SK-N-SH treated with all-trans-retinoic acid at 6 μM for 48 hours (cell line): ENCODE measurements around the gene ANKRD44.

Source experiments
- ATAC-seq: fragments of 200-7000 bp; cut with Tn5 transposase; 3 replicates; pipeline ENCODE4 v1.9.1; 2020; ENCODE audit warnings: mild to moderate bottlenecking, moderate library complexity
- ARNTL ChIP-seq: fragments of 450-650 bp; formaldehyde crosslinking; IDR thresholded peaks from 2 replicates; pipeline ENCODE4 v1.5.0; 2020; ENCODE audit warnings: low read depth, mild to moderate bottlenecking, moderate library complexity, borderline replicate concordance
- CREB5 ChIP-seq: fragments of 250-450 bp; sonication (Bioruptor Pico); IDR thresholded peaks from 2 replicates; pipeline ENCODE4 v1.5.1; 2020; ENCODE audit warnings: low read depth, mild to moderate bottlenecking, moderate library complexity
- GLIS3 ChIP-seq: fragments of 250-450 bp; sonication (Bioruptor Pico); IDR thresholded peaks from 2 replicates; pipeline ENCODE4 v1.5.0; 2020; ENCODE audit warnings: mild to moderate bottlenecking, moderate library complexity
- ISL1 ChIP-seq: fragments of 250-450 bp; sonication (Bioruptor Pico); IDR thresholded peaks from 2 replicates; pipeline ENCODE4 v2.1.2; 2022; ENCODE audit warnings: mild to moderate bottlenecking, moderate library complexity
- PPARA ChIP-seq: fragments of 250-450 bp; sonication (Bioruptor Pico); IDR thresholded peaks from 2 replicates; pipeline ENCODE4 v1.5.0; 2020; ENCODE audit warnings: mild to moderate bottlenecking, borderline replicate concordance
- SNAI2 ChIP-seq: fragments of 250-450 bp; sonication (Bioruptor Pico); IDR thresholded peaks from 2 replicates; pipeline ENCODE4 v1.5.0; 2020; ENCODE audit warnings: mild to moderate bottlenecking, moderate library complexity
- TCF4 ChIP-seq: fragments of 250-450 bp; sonication (Bioruptor Pico); IDR thresholded peaks from 2 replicates; pipeline ENCODE4 v1.8.0; 2021; ENCODE audit warnings: mild to moderate bottlenecking, moderate library complexity, borderline replicate concordance
- TOX ChIP-seq: fragments of 250-450 bp; sonication (Bioruptor Pico); IDR thresholded peaks from 2 replicates; pipeline ENCODE4 v1.8.0; 2021; ENCODE audit warnings: mild to moderate bottlenecking, moderate library complexity, borderline replicate concordance
- TSHZ2 ChIP-seq: fragments of 250-450 bp; sonication (Bioruptor Pico); IDR thresholded peaks from 2 replicates; pipeline ENCODE4 v1.5.0; 2020; ENCODE audit warnings: mild to moderate bottlenecking, moderate library complexity
- ZC3H10 ChIP-seq: fragments of 250-450 bp; sonication (Bioruptor Pico); IDR thresholded peaks from 2 replicates; pipeline ENCODE4 v1.5.1; 2021; ENCODE audit warnings: mild to moderate bottlenecking, moderate library complexity
- ZFP3 ChIP-seq: fragments of 250-450 bp; sonication (Bioruptor Pico); IDR thresholded peaks from 2 replicates; pipeline ENCODE4 v1.5.0; 2020; ENCODE audit warnings: mild to moderate bottlenecking, moderate library complexity
- ZFP30 ChIP-seq: fragments of 450-650 bp; formaldehyde crosslinking; IDR thresholded peaks from 2 replicates; pipeline ENCODE4 v1.5.0; 2022; ENCODE audit warnings: mild to moderate bottlenecking, moderate library complexity
- ZNF565 ChIP-seq: fragments of 450-650 bp; formaldehyde crosslinking; conservative IDR thresholded peaks from 2 replicates; pipeline ENCODE4 v1.5.0; 2020; ENCODE audit warnings: low read depth, mild to moderate bottlenecking, moderate library complexity
- ZNF70 ChIP-seq: fragments of 450-650 bp; formaldehyde crosslinking; IDR thresholded peaks from 2 replicates; pipeline ENCODE4 v1.5.0; 2020; ENCODE audit warnings: mild to moderate bottlenecking, moderate library complexity
- TF ChIP-seq, protein P1 (sequence below): fragments of 250-450 bp; sonication (Bioruptor Pico); IDR thresholded peaks from 2 replicates; pipeline ENCODE4 v1.8.0; 2020; ENCODE audit warnings: mild to moderate bottlenecking, moderate library complexity, borderline replicate concordance
- TF ChIP-seq, protein P2 (sequence below): fragments of 250-450 bp; sonication (Bioruptor Pico); IDR thresholded peaks from 2 replicates; pipeline ENCODE4 v1.8.0; 2021; ENCODE audit warnings: low read depth, mild to moderate bottlenecking, moderate library complexity, borderline replicate concordance

ANKRD44 gene

GRCh38 chr2:197092431-197092830 lies 218.1 kb downstream of the ANKRD44 start (continued):
- 0 out of 2 replicates have a peak, but pooled peaks have one; percentile 46 for TF ChIP-seq PPARA (CRISPR knock-in tag)
- TF ChIP-seq ARNTL, result no peak
- TF ChIP-seq ZC3H10 (CRISPR knock-in tag), result no peak
- TF ChIP-seq CREB5, result peak; percentile 63; the same call in 1 of the 2 replicates
- TF ChIP-seq, protein P1, sequence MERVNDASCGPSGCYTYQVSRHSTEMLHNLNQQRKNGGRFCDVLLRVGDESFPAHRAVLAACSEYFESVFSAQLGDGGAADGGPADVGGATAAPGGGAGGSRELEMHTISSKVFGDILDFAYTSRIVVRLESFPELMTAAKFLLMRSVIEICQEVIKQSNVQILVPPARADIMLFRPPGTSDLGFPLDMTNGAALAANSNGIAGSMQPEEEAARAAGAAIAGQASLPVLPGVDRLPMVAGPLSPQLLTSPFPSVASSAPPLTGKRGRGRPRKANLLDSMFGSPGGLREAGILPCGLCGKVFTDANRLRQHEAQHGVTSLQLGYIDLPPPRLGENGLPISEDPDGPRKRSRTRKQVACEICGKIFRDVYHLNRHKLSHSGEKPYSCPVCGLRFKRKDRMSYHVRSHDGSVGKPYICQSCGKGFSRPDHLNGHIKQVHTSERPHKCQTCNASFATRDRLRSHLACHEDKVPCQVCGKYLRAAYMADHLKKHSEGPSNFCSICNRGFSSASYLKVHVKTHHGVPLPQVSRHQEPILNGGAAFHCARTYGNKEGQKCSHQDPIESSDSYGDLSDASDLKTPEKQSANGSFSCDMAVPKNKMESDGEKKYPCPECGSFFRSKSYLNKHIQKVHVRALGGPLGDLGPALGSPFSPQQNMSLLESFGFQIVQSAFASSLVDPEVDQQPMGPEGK (CRISPR knock-in tag), result no peak
- TF ChIP-seq SNAI2, result peak; percentile 54; the same call in 1 of the 2 replicates
- TF ChIP-seq, protein P2, sequence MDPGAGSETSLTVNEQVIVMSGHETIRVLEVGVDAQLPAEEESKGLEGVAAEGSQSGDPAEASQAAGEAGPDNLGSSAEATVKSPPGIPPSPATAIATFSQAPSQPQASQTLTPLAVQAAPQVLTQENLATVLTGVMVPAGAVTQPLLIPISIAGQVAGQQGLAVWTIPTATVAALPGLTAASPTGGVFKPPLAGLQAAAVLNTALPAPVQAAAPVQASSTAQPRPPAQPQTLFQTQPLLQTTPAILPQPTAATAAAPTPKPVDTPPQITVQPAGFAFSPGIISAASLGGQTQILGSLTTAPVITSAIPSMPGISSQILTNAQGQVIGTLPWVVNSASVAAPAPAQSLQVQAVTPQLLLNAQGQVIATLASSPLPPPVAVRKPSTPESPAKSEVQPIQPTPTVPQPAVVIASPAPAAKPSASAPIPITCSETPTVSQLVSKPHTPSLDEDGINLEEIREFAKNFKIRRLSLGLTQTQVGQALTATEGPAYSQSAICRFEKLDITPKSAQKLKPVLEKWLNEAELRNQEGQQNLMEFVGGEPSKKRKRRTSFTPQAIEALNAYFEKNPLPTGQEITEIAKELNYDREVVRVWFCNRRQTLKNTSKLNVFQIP (CRISPR knock-in tag), result no peak
- TF ChIP-seq ZFP3 (CRISPR knock-in tag), result no peak
- peak; percentile 88 for TF ChIP-seq ISL1 (CRISPR knock-in tag)
- no peak for TF ChIP-seq ZFP30 (CRISPR knock-in tag)

GRCh38 chr2:197090742-197091367 lies 219.7 kb downstream of the ANKRD44 start:
- peak; percentile 9; the same call in 1 of the 2 replicates for TF ChIP-seq ZNF70
- TF ChIP-seq TSHZ2, result 0 out of 2 replicates have a peak, but pooled peaks have one; percentile 20
- peak; percentile 43; the same call in 1 of the 2 replicates for TF ChIP-seq TCF4 (CRISPR knock-in tag)
- TF ChIP-seq, protein P2 (CRISPR knock-in tag), result no peak
- TF ChIP-seq, all 23 proteins: peak for 3
- no peak; the same call in 2 of the 3 replicates for ATAC-seq

DNA sequence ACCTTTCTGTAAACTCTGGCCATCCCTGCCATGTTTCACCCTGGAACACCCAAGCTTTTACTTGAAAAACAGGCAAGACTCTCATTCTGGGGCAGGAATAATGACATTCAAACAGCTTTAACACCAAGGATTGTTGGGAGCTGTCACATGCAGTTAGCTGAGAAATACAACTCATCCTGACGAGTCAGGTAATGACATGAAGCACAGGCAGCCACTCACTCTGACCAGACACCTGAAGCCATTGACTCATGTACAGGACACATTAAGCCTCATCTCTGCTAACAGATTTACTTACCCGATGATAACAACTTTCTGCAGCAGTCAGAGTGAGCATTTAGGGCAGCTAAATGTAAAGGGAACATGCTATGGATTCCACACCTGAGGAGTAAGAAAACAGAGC lies 220.9 kb downstream of the ANKRD44 start:
- ATAC-seq, result no peak
- no peak for TF ChIP-seq CREB5
- no peak for TF ChIP-seq ZFP3 (CRISPR knock-in tag)
- no peak for TF ChIP-seq ZNF565 (CRISPR knock-in tag)
- no peak for TF ChIP-seq ZFP30 (CRISPR knock-in tag)
- no peak for TF ChIP-seq ZNF70
- TF ChIP-seq TCF4 (CRISPR knock-in tag), result no peak
- TF ChIP-seq GLIS3 (CRISPR knock-in tag), result no peak
- no peak for TF ChIP-seq SNAI2
- TF ChIP-seq, all 23 proteins: peak for 0

GRCh38 chr2:197088694-197089093 lies 221.9 kb downstream of the ANKRD44 start:
- ATAC-seq, result peak; percentile 49
- TF ChIP-seq TSHZ2 (no peak), ZNF70 (no peak), TOX (no peak), TCF4 (CRISPR knock-in tag) (no peak), ZC3H10 (CRISPR knock-in tag) (no peak)
- TF ChIP-seq, protein P2 (CRISPR knock-in tag), result no peak
